Stomach (tissue), 9 donors: Measurements from ENCODE around the gene NTF3. TPM values are rescaled to one million over a fixed set of nuclear protein-coding genes. Genes with fewer than 3 reads are reported as not detected.

Experiments used
- DNase-seq, 2 donors: peaks; one replicate each; pipeline versions ENCODE4 v3.0.0 to v3.0.0-alpha.2; 2013 to 2019
- H3K27ac ChIP-seq, 5 donors: fragments of 200-600 bp in 4 of 5; sonication (generic) in 4 of 5; one replicate each; pipeline ENCODE4 v1.5.1; 2013 to 2019; ENCODE audit warnings: mild to moderate bottlenecking in 1 of 5, moderate library complexity in 1 of 5
- H3K27me3 ChIP-seq, 3 donors: fragments of 200-600 bp; sonication (generic); one replicate each; pipeline ENCODE4 v1.5.1; 2017 to 2019; ENCODE audit warnings: mixed run types in 1 of 3
- H3K36me3 ChIP-seq, 4 donors: fragments of 200-600 bp; sonication (generic); 1 replicate in 3 of 4; 2 replicates in 1 of 4; pipeline ENCODE4 v1.5.1; 2016 to 2019
- H3K4me1 ChIP-seq, 4 donors: fragments of 200-600 bp; sonication (generic); one replicate each; pipeline ENCODE4 v1.5.1; 2016 to 2019
- H3K4me3 ChIP-seq, 4 donors: fragments of 200-600 bp; sonication (generic) in 3 of 4; one replicate each; pipeline ENCODE4 v1.5.1; 2016 to 2019; ENCODE audit warnings: mild to moderate bottlenecking in 1 of 4
- H3K9me3 ChIP-seq, 4 donors: fragments of 200-600 bp; sonication (generic); one replicate each; pipeline ENCODE4 v1.5.1; 2016 to 2019
- EP300 ChIP-seq: sonication (generic); formaldehyde crosslinking; IDR thresholded peaks from one replicate; pipeline ENCODE4 v1.6.1; 2017; ENCODE audit warnings: antibody characterized with exemption
- POLR2A ChIP-seq, 4 donors: fragments of 450-650 bp; IDR thresholded peaks; one replicate each; pipeline ENCODE4 v1.6.1; 2016; ENCODE audit warnings: antibody characterized with exemption in 4 of 4, control low read depth in 2 of 4, mild to moderate bottlenecking in 1 of 4, moderate library complexity in 1 of 4
- POLR2AphosphoS5 ChIP-seq, 3 donors: sonication (generic); formaldehyde crosslinking; IDR thresholded peaks; one replicate each; pipeline ENCODE4 v1.6.1; 2016; ENCODE audit warnings: antibody characterized with exemption in 3 of 3
- WGBS, 5 donors: extraction: QIAGEN DNeasy Blood & Tissue Kit in 3 of 5; methylation state at CpG; one replicate each; pipeline versions ENCODE4 v1.1.5 to v1.1.7; 2013 to 2018; 5-methylcytosine and 5-hydroxymethylcytosine counted together
- intact Hi-C: fragments of 100-400 bp; cut with DNase I; formaldehyde crosslinking; loops from one replicate; pipeline ENCODE4 v1.15.1; 2023; ENCODE audit warnings: low total_unique reads
- polyA plus RNA-seq, 3 donors: library from polyadenylated mRNA; stranded (reverse); fragments of 200-250 nt; gene quantifications; one replicate each; pipeline ENCODE4 v1.2.3, GENCODE V29; 2013
- total RNA-seq, 5 donors: library from RNA; depleted of rRNA; stranded (reverse); fragments of >200 nt; gene quantifications; one replicate each; pipeline versions ENCODE4 v1.1.0 to v1.2.3, GENCODE V29; 2014 to 2016
- TF ChIP-seq, protein P1 (sequence below), 7 experiments: fragments of 450-650 bp in 4 of 7; fragments of 200-600 bp in 3 of 7; sonication (generic) in 3 of 7; IDR thresholded peaks; one replicate each; pipeline ENCODE4 v1.5.1; 2016 to 2019; ENCODE audit warnings: antibody characterized with exemption in 7 of 7, control low read depth in 2 of 7, mild to moderate bottlenecking in 1 of 7
- donor health status: healthy with polysubstance abuse.
- donor health status: Bipolar disorder and iron deficiency.
- donor health status: healthy.

The NTF3 gene
- total and polyA plus RNA-seq, 8 donors: 0.87 to 7.3 (median 4.0) TPM; not detected in 3

DNA sequence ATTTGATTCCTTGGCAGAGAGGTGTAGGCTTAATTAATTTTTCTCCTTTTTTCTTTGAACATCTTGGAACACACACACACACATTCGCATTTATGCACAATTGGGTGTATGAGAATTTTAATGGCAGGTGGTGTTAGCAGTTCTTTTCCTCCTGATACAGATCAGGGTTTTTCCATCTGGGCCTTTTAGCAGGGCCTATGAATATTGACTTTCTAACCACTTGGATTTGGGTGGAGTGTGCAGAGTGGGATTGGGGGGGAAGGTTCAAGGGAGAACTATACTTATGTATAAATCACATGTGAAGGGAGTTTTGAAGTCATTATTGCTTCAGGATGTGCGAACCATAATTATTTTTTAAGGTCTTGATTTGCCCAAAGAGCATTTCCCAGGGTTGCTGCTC, 28.9 kb downstream of the NTF3 start:
- Histone ChIP-seq H3K4me1 (peaks cover 0 to 11% (median 7%) of the 10 kb centered on the region in 4 donors), H3K27me3 (peaks cover 0 to 5% (median 0%) of the 10 kb centered on the region in 3 donors), H3K36me3 (no peaks in the 10 kb centered on the region), H3K4me3 (no peak overlapping the region), H3K27ac (no peak overlapping the region), H3K9me3 (no peaks in the 10 kb centered on the region)
- DNase-seq: no peak
- WGBS, 5 donors: 82 to 93% (median 89%) methylated on average over 2 of the region's 2 CpGs
- intact Hi-C loops: no loop called here
- TF ChIP-seq, protein P1, sequence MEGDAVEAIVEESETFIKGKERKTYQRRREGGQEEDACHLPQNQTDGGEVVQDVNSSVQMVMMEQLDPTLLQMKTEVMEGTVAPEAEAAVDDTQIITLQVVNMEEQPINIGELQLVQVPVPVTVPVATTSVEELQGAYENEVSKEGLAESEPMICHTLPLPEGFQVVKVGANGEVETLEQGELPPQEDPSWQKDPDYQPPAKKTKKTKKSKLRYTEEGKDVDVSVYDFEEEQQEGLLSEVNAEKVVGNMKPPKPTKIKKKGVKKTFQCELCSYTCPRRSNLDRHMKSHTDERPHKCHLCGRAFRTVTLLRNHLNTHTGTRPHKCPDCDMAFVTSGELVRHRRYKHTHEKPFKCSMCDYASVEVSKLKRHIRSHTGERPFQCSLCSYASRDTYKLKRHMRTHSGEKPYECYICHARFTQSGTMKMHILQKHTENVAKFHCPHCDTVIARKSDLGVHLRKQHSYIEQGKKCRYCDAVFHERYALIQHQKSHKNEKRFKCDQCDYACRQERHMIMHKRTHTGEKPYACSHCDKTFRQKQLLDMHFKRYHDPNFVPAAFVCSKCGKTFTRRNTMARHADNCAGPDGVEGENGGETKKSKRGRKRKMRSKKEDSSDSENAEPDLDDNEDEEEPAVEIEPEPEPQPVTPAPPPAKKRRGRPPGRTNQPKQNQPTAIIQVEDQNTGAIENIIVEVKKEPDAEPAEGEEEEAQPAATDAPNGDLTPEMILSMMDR (IDR thresholded peaks at IDR 0.05): no peak
- TF ChIP-seq POLR2A (IDR thresholded peaks at IDR 0.05): no peak
- no peak for TF ChIP-seq POLR2AphosphoS5 (IDR thresholded peaks at IDR 0.05)
- TF ChIP-seq EP300: no peak

DNA sequence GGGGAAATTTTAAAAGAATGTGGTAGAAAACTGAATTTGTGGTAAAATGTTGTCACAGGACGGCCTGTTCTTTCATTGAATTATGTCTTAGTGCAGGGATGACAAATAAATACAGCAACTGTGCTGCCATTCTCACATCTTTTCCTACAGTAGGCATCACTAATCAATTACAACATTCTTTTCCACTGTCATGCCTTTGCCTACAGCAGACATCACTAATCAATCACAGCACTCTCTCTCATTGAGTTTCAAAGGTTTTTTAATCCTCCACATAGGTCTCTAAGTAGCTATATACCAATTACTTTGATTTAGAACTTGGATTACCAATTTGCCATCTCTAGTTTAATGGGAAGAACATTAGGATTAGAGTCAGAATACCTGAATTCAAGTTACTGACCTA, 30.1 kb downstream of the NTF3 start:
- TF ChIP-seq, protein P1 (IDR thresholded peaks at IDR 0.05): no peak
- TF ChIP-seq POLR2AphosphoS5 (IDR thresholded peaks at IDR 0.05) (no peak), POLR2A (IDR thresholded peaks at IDR 0.05) (no peak)
- Histone ChIP-seq H3K27ac (no peak overlapping the region), H3K4me3 (no peak overlapping the region), H3K4me1 (peaks cover 0 to 4% (median 1%) of the 10 kb centered on the region in 4 donors), H3K27me3 (no peaks in the 10 kb centered on the region), H3K36me3 (no peaks in the 10 kb centered on the region), H3K9me3 (no peaks in the 10 kb centered on the region)
- WGBS, 5 donors: 63 to 100% (median 81%) methylated on average over 1 of the region's 1 CpG
- intact Hi-C loops: no loop called here
- DNase-seq: no peak

DNA sequence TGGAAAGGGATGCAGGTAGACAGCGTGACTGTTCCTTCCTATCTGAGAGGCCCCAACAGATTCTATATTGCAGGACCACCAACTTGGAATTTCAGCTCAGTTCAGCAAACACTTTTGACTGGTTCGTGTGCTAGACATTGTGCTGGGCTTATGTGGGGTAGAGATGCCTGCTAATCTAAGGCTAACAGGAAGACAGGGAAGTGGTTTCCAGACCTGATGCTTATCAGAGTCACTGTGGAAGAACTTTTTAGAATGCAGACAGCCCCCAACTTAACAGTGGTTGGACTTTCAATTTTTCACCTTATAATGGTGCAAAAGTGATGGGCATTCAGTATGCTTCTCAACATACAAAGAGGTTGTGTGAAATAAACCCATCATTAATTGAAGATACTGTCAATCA, 32.2 kb downstream of the NTF3 start:
- Histone ChIP-seq H3K4me1 (no peaks in the 10 kb centered on the region), H3K36me3 (no peaks in the 10 kb centered on the region), H3K27me3 (no peaks in the 10 kb centered on the region), H3K9me3 (no peaks in the 10 kb centered on the region), H3K27ac (no peak overlapping the region), H3K4me3 (no peak overlapping the region)
- TF ChIP-seq POLR2AphosphoS5 (IDR thresholded peaks at IDR 0.05): no peak
- TF ChIP-seq, protein P1 (IDR thresholded peaks at IDR 0.05): no peak
- TF ChIP-seq EP300: no peak
- no peak for TF ChIP-seq POLR2A (IDR thresholded peaks at IDR 0.05)
- 51 to 63% (median 61%) methylated on average over 2 of the region's 2 CpGs for WGBS, 5 donors
- intact Hi-C loops: no loop called here
- no peak for DNase-seq

DNA sequence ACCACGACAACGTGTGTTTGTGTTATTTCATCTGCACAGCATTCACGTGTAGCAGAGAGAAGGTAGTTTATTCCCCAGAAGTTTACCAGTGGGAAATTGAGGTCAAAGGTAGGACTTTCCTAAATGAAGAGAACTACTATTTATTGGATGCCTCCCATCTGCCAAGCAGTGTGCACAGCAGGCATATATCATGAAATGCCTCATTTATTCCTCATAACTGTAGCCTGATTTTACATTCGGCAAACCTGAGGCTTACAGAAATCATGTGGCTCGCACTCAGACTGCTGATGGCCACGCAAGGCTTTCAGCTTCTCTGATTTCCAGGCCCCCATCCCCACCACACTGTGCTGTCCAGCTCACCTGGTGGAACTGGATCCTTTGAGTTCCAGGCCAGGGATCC, 33.5 kb downstream of the NTF3 start:
- Histone ChIP-seq H3K36me3 (no peaks in the 10 kb centered on the region), H3K9me3 (no peaks in the 10 kb centered on the region), H3K4me3 (no peak overlapping the region), H3K4me1 (no peaks in the 10 kb centered on the region), H3K27ac (no peak overlapping the region), H3K27me3 (no peaks in the 10 kb centered on the region)
- DNase-seq: no peak
- WGBS, 5 donors: 78 to 83% (median 80%) methylated on average over 6 of the region's 6 CpGs
- no peak for TF ChIP-seq POLR2A (IDR thresholded peaks at IDR 0.05)
- no peak for TF ChIP-seq EP300
- TF ChIP-seq, protein P1 (IDR thresholded peaks at IDR 0.05): no peak
- TF ChIP-seq POLR2AphosphoS5 (IDR thresholded peaks at IDR 0.05): no peak
- intact Hi-C loops: no loop called here
